Osteocyte (in vitro differentiated cells): Measurements from ENCODE around the gene ETV6. TPM values are rescaled to one million over a fixed set of nuclear protein-coding genes. Genes with fewer than 3 reads are reported as not detected.
"Not testable (repeated sequence)": the region's sequence is repeated elsewhere in the genome, so short reads cannot be mapped to it uniquely, and the experiment has no call there.

Experiments used
- DNase-seq: peaks from one replicate; pipeline ENCODE4 v3.0.0; 2021; ENCODE audit warnings: mixed read lengths; ENCODE audit not compliant: unreplicated experiment; ENCODE audit errors: extremely low spot score
- H3K27ac Mint-ChIP-seq: one replicate; pipeline ENCODE4 v1.8.0; 2021; ENCODE audit warnings: mild to moderate bottlenecking, mixed read lengths; ENCODE audit not compliant: unreplicated experiment
- H3K27me3 Mint-ChIP-seq: one replicate; pipeline ENCODE4 v1.8.0; 2021; ENCODE audit warnings: mixed read lengths; ENCODE audit not compliant: unreplicated experiment
- H3K36me3 Mint-ChIP-seq: one replicate; pipeline ENCODE4 v1.8.0; 2021; ENCODE audit warnings: mixed read lengths; ENCODE audit not compliant: unreplicated experiment
- H3K4me1 Mint-ChIP-seq: one replicate; pipeline ENCODE4 v1.8.0; 2021; ENCODE audit warnings: mixed read lengths; ENCODE audit not compliant: unreplicated experiment
- H3K4me3 Mint-ChIP-seq: one replicate; pipeline ENCODE4 v1.8.0; 2021; ENCODE audit warnings: mild to moderate bottlenecking, moderate library complexity, mixed read lengths; ENCODE audit not compliant: unreplicated experiment
- H3K9me3 Mint-ChIP-seq: one replicate; pipeline ENCODE4 v1.8.0; 2021; ENCODE audit warnings: mixed read lengths; ENCODE audit not compliant: unreplicated experiment
- total RNA-seq: library from RNA; stranded (reverse); gene quantifications from 2 replicates; pipeline ENCODE4 v1.2.1, GENCODE V29; 2021
- TF ChIP-seq, protein P1 (sequence below): fragments of 200-600 bp; sonication (generic); IDR thresholded peaks from 2 replicates; pipeline ENCODE4 v1.5.0; 2021; ENCODE audit warnings: antibody characterized with exemption, mild to moderate bottlenecking, moderate library complexity

The ETV6 gene
- total RNA-seq, 1 donor from 2014 or later, result 24.4 TPM

DNA sequence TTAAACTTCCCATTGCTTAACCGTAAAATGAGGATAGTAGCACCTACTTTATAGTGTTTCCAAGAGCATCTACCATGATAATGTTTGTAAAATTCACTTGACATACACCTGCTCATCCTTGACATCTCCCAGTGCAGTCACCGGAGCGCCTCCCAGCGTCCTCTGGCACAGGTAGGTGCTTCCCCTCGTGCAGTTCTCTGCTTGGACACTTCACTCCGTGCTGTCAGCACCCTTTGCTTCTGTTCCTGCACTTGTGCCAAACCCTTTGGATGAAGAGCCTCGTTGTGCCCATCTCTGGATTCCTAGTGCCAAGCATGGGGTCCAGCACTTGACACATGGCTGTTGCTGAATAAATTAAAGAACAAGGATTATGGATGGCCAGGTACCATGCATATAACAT is 28.3 kb downstream of the ETV6 start:
- Mint-ChIP-seq H3K27ac (no peak overlapping the region), H3K9me3 (no peaks in the 10 kb centered on the region), H3K36me3 (peaks cover 11% of the 10 kb centered on the region), H3K4me1 (peaks cover 17% of the 10 kb centered on the region), H3K4me3 (no peak overlapping the region), H3K27me3 (no peaks in the 10 kb centered on the region)
- no peak for DNase-seq
- TF ChIP-seq, protein P1, sequence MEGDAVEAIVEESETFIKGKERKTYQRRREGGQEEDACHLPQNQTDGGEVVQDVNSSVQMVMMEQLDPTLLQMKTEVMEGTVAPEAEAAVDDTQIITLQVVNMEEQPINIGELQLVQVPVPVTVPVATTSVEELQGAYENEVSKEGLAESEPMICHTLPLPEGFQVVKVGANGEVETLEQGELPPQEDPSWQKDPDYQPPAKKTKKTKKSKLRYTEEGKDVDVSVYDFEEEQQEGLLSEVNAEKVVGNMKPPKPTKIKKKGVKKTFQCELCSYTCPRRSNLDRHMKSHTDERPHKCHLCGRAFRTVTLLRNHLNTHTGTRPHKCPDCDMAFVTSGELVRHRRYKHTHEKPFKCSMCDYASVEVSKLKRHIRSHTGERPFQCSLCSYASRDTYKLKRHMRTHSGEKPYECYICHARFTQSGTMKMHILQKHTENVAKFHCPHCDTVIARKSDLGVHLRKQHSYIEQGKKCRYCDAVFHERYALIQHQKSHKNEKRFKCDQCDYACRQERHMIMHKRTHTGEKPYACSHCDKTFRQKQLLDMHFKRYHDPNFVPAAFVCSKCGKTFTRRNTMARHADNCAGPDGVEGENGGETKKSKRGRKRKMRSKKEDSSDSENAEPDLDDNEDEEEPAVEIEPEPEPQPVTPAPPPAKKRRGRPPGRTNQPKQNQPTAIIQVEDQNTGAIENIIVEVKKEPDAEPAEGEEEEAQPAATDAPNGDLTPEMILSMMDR, result no peak

DNA sequence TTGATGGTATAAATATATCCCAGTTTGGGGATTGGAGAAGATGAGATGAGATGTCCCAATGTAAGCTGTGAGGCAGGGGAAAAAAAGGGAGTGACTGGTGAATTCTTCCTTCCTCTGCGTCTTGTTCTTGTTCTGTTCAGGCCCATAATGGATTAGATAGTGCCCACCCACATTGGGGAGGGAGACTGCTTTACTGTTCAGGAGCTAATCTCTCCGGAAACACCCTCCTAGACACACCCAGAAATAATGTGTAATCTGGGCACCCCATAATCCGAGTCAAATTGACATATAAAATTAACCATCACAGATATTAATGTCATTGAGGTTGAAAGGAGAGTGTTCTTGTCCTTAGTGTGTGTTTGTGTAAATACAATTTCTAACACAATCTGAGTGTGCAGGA is 29.3 kb downstream of the ETV6 start:
- peaks cover 16% of the 10 kb centered on the region for H3K4me1 Mint-ChIP-seq

DNA sequence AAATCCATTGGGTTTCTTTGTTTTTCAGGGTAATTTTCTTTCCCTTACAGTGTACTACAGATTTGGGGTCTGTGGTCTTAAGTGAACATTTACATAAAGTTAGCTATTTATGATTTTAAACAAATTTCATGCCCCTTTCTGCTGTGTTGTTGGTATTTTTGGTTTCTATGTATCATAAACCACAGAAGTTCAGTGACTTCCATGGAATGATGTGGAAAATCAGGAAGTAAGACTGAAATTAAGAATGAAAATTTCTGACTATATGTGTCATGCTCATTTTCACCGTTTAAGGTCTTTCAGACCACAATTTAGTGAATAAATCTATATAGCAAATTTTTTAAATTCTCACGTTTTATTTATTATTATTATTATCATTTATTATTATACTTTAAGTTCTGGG is 31.7 kb downstream of the ETV6 start:
- DNase-seq, result no peak
- H3K4me1 Mint-ChIP-seq, result peaks cover 31% of the 10 kb centered on the region
- no peaks in the 10 kb centered on the region for H3K9me3 Mint-ChIP-seq
- H3K36me3 Mint-ChIP-seq, result peaks cover 11% of the 10 kb centered on the region
- no peak overlapping the region for H3K4me3 Mint-ChIP-seq
- TF ChIP-seq, protein P1, result no peak
- no peaks in the 10 kb centered on the region for H3K27me3 Mint-ChIP-seq
- H3K27ac Mint-ChIP-seq, result no peak overlapping the region

More for the DNA sequence above, 29.3 kb downstream of the ETV6 start:
- Mint-ChIP-seq H3K27ac (no peak overlapping the region), H3K4me3 (no peak overlapping the region), H3K36me3 (peaks cover 11% of the 10 kb centered on the region), H3K27me3 (no peaks in the 10 kb centered on the region), H3K9me3 (no peaks in the 10 kb centered on the region)
- no peak for DNase-seq
- TF ChIP-seq, protein P1, result no peak

DNA sequence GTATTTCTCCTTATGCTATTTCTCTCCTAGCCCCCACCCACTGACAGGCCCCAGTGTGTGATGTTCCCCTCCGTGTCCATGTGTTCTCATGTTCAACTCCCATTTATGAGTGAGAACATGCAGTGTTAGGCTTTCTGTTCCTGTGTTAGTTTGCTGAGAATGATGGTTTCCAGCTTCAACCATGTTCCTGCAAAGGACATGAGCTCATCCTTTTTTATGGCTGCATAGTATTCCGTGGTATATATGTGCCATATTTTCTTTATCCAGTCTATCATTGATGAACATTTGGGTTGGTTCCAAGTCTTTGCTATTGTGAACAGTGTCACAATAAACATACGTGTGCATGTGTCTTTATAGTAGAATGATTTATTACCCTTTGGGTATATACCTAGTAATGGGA is 32.2 kb downstream of the ETV6 start:
- not testable (repeated sequence) for H3K4me3 Mint-ChIP-seq, H3K9me3 Mint-ChIP-seq, H3K27ac Mint-ChIP-seq, DNase-seq, H3K27me3 Mint-ChIP-seq
- Mint-ChIP-seq H3K4me1 (peaks cover 29% of the 10 kb centered on the region), H3K36me3 (peaks cover 11% of the 10 kb centered on the region)

DNA sequence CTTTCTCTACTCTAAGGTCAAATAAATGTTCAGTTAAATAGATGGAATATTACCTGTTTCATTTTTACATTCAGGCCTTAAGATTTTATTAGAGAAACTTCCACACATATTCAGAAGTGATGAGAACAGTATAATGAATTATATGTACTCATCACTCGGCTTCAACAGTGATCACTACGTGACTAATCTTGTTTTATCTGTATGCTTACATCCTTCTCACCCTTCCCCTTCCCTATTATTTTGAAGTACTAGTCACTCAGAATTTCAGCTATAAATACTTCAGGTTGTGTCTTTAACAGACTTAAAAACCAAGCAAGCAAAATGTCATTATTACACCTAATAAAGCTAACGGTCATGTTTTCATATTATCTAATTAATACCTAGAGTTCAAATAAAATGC is 34.9 kb downstream of the ETV6 start:
- no peak for DNase-seq
- Mint-ChIP-seq H3K27me3 (no peaks in the 10 kb centered on the region), H3K27ac (no peak overlapping the region), H3K4me1 (peaks cover 44% of the 10 kb centered on the region), H3K4me3 (no peak overlapping the region), H3K9me3 (no peaks in the 10 kb centered on the region), H3K36me3 (peaks cover 5% of the 10 kb centered on the region)
- TF ChIP-seq, protein P1, result no peak

DNA sequence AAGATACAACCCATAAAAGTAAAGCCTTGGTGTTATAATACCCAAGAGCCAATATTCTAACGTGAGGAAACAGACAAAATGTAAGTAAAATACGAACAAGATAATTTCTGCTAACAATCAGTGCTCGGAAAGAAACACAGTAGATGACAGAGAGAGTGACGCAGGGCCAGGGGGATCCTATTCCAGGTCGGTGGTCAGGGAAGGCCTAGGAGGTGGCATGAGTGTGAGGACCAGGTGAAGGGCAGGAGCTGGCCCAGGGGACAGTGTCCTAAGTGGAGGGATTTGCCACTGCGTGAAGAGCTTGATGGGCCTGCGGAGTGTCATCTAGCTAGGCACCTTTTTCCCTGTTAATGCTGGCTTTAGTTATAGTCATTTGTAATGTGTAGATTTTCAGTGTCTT is 35.3 kb downstream of the ETV6 start:
- H3K27ac Mint-ChIP-seq, result no peak overlapping the region
- no peak for DNase-seq
- TF ChIP-seq, protein P1, result no peak
- no peak overlapping the region for H3K4me3 Mint-ChIP-seq
- H3K9me3 Mint-ChIP-seq, result no peaks in the 10 kb centered on the region
- peaks cover 46% of the 10 kb centered on the region for H3K4me1 Mint-ChIP-seq
- no peaks in the 10 kb centered on the region for H3K27me3 Mint-ChIP-seq
- H3K36me3 Mint-ChIP-seq, result peaks cover 5% of the 10 kb centered on the region
